ENCODE data around the gene CIROP. TPM values are rescaled to one million over a fixed set of nuclear protein-coding genes. Genes with fewer than 3 reads are reported as not detected.

The CIROP gene
- total and polyA plus RNA-seq, 4 donors = not detected

DNA sequence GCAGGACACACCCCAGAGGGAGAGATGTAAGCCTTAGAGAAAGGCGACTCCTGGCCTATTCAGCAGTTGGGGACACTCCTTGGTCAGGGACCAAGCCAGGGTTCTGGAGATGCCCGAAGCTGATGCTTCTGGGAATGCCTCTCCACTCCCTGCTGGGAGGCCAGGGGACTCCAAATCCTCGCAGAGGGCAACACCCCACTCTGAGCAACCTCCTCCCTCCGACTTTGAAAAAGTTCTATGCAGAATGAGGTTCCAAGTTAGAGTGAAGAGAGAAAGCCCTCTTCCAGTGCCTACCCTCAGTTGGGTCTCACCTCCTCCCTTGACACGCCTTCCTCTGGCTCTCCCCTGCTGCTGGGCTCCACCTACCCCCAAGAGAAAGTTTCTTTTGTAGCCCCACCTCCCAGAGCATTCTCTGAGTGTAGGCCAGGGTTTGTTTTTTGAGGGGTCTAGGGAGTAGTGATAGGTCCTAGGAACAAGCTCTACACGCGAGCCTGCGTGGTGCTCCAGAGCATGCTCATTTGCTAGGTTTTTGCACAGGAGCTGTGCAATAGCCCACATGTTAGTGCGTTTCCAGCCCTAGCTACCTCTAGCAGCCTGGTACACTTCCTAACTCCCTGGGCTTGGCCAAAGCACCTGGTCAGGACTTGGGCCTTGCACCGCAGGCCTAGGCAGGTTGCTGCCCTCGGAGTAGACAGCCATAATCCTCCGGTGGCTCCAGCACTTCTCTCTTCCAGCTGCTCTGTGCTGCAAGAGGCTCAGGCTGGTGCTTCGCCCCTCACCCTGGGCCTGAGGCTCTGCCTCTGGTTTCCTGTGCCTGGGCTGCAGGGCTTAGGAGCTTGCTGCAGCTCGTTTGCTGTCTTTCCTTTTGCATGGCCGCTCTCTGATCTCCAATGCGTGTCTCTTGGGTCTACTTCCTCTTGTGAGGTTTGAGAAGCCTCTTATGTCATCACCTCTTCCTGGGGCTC is 14.9 kb upstream of the CIROP start (continued):
- TF ChIP-seq, protein P1, sequence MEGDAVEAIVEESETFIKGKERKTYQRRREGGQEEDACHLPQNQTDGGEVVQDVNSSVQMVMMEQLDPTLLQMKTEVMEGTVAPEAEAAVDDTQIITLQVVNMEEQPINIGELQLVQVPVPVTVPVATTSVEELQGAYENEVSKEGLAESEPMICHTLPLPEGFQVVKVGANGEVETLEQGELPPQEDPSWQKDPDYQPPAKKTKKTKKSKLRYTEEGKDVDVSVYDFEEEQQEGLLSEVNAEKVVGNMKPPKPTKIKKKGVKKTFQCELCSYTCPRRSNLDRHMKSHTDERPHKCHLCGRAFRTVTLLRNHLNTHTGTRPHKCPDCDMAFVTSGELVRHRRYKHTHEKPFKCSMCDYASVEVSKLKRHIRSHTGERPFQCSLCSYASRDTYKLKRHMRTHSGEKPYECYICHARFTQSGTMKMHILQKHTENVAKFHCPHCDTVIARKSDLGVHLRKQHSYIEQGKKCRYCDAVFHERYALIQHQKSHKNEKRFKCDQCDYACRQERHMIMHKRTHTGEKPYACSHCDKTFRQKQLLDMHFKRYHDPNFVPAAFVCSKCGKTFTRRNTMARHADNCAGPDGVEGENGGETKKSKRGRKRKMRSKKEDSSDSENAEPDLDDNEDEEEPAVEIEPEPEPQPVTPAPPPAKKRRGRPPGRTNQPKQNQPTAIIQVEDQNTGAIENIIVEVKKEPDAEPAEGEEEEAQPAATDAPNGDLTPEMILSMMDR (IDR thresholded peaks at IDR 0.05; ENCODE audit: low read depth, low read length, missing input control) = no peak
- TF ChIP-seq, protein P2, sequence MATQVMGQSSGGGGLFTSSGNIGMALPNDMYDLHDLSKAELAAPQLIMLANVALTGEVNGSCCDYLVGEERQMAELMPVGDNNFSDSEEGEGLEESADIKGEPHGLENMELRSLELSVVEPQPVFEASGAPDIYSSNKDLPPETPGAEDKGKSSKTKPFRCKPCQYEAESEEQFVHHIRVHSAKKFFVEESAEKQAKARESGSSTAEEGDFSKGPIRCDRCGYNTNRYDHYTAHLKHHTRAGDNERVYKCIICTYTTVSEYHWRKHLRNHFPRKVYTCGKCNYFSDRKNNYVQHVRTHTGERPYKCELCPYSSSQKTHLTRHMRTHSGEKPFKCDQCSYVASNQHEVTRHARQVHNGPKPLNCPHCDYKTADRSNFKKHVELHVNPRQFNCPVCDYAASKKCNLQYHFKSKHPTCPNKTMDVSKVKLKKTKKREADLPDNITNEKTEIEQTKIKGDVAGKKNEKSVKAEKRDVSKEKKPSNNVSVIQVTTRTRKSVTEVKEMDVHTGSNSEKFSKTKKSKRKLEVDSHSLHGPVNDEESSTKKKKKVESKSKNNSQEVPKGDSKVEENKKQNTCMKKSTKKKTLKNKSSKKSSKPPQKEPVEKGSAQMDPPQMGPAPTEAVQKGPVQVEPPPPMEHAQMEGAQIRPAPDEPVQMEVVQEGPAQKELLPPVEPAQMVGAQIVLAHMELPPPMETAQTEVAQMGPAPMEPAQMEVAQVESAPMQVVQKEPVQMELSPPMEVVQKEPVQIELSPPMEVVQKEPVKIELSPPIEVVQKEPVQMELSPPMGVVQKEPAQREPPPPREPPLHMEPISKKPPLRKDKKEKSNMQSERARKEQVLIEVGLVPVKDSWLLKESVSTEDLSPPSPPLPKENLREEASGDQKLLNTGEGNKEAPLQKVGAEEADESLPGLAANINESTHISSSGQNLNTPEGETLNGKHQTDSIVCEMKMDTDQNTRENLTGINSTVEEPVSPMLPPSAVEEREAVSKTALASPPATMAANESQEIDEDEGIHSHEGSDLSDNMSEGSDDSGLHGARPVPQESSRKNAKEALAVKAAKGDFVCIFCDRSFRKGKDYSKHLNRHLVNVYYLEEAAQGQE (IDR thresholded peaks at IDR 0.05) = no peak
- TF ChIP-seq YY1 (IDR thresholded peaks at IDR 0.05) = no peak

DNA sequence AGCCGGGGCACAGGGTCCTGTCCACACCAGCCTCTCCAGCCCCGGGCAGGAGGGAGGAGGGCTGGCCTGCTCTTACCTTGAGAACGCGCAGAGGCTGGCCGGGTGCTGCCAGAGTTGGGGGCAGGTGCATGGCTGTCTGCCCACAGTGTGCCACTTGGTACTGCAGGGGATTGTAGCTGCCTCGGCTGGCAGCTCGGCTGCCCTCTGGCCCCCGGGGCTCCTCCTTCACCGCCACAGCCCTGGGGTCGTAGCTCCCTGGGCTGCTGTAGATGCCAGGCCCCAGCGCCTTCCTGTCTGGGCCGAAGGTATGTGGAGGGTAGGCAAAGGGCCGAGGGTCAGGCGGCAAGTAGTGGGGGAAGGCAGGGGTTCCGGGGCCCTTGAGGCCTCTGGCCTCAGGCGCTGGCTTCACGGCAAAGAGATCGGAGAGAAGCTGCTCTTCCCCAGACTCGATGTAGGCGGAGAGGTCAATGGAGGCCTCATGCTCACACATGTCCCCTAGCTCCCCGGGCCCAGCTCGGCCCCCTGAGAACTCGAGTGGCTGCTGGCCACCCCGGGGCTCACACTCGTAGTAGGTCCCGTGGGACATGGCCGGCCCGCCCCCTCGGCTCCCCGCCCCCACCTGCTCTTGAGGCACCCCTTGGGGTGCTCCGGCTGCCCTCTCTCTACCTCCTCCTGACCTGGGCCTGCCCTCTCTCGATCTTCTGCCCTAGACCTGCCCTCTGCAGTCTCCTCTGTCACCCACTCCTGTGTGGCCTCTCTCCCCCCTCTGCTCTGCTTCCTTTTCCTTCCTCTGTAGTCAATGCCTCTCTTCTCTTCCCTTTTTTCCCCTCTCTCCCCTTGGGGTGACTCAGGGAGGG is 13.9 kb upstream of the CIROP start, which contains the start of gene CEBPE:
TSS of gene CEBPE (minus strand) at position 750 of the 857 bp plus-strand sequence. CDS start at position 586, 164 bp downstream.
- TF ChIP-seq JUND (IDR thresholded peaks at IDR 0.05) = no peak
- TF ChIP-seq, protein P3, sequence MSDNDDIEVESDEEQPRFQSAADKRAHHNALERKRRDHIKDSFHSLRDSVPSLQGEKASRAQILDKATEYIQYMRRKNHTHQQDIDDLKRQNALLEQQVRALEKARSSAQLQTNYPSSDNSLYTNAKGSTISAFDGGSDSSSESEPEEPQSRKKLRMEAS (IDR thresholded peaks at IDR 0.05) = no peak
- TF ChIP-seq FOXA1 (IDR thresholded peaks at IDR 0.05) = no peak
- TF ChIP-seq, protein P2 (IDR thresholded peaks at IDR 0.05) = no peak
- no peak for TF ChIP-seq SP1 (IDR thresholded peaks at IDR 0.05)
- TF ChIP-seq GABPA (IDR thresholded peaks at IDR 0.05 in 1 of 2, conservative IDR thresholded peaks at IDR 0.05 in 1 of 2) = no peak
- no peak for TF ChIP-seq YY1 (IDR thresholded peaks at IDR 0.05)
- no peak for TF ChIP-seq TAF1 (conservative IDR thresholded peaks at IDR 0.05)
- TF ChIP-seq, protein P4, sequence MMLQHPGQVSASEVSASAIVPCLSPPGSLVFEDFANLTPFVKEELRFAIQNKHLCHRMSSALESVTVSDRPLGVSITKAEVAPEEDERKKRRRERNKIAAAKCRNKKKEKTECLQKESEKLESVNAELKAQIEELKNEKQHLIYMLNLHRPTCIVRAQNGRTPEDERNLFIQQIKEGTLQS (IDR thresholded peaks at IDR 0.05) = no peak
- TF ChIP-seq RAD21 (IDR thresholded peaks at IDR 0.05) = no peak
- no peak for TF ChIP-seq HNF4G (IDR thresholded peaks at IDR 0.05)
- no peak for TF ChIP-seq EGR1 (IDR thresholded peaks at IDR 0.05; ENCODE audit: low read depth in 2 of 2)
- no peak for TF ChIP-seq RXRA (IDR thresholded peaks at IDR 0.05)
- TF ChIP-seq FOXA2 (IDR thresholded peaks at IDR 0.05) = no peak
- TF ChIP-seq, protein P5, sequence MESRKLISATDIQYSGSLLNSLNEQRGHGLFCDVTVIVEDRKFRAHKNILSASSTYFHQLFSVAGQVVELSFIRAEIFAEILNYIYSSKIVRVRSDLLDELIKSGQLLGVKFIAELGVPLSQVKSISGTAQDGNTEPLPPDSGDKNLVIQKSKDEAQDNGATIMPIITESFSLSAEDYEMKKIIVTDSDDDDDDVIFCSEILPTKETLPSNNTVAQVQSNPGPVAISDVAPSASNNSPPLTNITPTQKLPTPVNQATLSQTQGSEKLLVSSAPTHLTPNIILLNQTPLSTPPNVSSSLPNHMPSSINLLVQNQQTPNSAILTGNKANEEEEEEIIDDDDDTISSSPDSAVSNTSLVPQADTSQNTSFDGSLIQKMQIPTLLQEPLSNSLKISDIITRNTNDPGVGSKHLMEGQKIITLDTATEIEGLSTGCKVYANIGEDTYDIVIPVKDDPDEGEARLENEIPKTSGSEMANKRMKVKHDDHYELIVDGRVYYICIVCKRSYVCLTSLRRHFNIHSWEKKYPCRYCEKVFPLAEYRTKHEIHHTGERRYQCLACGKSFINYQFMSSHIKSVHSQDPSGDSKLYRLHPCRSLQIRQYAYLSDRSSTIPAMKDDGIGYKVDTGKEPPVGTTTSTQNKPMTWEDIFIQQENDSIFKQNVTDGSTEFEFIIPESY (IDR thresholded peaks at IDR 0.05) = no peak
- TF ChIP-seq NR2F2 (IDR thresholded peaks at IDR 0.05) = no peak
- H3K4me3 ChIP-seq (ENCODE audit: low read depth in 1 of 3, low read length in 3 of 3) = no peak within 1 kb of the TSS
- H3K27ac ChIP-seq (ENCODE audit: low read depth in 1 of 2, low read length in 2 of 2) = no peak within 1 kb of the TSS
- peaks cover 0 to 5% (median 2%) of the 10 kb centered on the region in 4 donors for H3K4me1 ChIP-seq (ENCODE audit: control insufficient read depth in 4 of 4, insufficient read depth in 4 of 4, low read length in 3 of 4)
- 86% methylated on average over 32 of the region's 32 CpGs for WGBS
- no peak within 1 kb of the TSS for H3K9ac ChIP-seq (ENCODE audit: low read depth in 1 of 2, low read length in 2 of 2)
- no peak for DNase-seq (ENCODE audit: low spot score)
- no peaks in the 10 kb centered on the region for H3K9me3 ChIP-seq (ENCODE audit: control insufficient read depth in 4 of 4, low read length in 3 of 4)
- no peaks in the 10 kb centered on the region for H3K27me3 ChIP-seq (ENCODE audit: control insufficient read depth in 4 of 4, insufficient read depth in 4 of 4, low read length in 3 of 4)
- no peaks in the 10 kb centered on the region for H3K36me3 ChIP-seq (ENCODE audit: control insufficient read depth in 4 of 4, insufficient read depth in 3 of 4, low read depth in 1 of 4, low read length in 3 of 4)
